Measurements from ENCODE around the gene SLC5A2.

SLC5A2 gene

GRCh38 chr16:31464781-31465260 lies 18.1 kb upstream of the SLC5A2 start:
- TF ChIP-seq CTCF (IDR thresholded peaks at IDR 0.05; ENCODE audit: unreplicated experiment in 3 of 3): no peak
- no peaks in the 10 kb centered on the region for H3K9me3 Mint-ChIP-seq
- H3K27ac Mint-ChIP-seq: no peak overlapping the region

GRCh38 chr16:31465788-31466370 lies 17.0 kb upstream of the SLC5A2 start:
- Mint-ChIP-seq H3K36me3 (ENCODE audit: low read depth) (peaks cover 29% of the 10 kb centered on the region), H3K27me3 (ENCODE audit: low read depth) (peaks cover under 1% of the 10 kb centered on the region), H3K27ac (no peak overlapping the region), H3K9me3 (no peaks in the 10 kb centered on the region), H3K4me1 (peaks cover 5% of the 10 kb centered on the region), H3K4me3 (no peak overlapping the region)
- TF ChIP-seq CTCF (IDR thresholded peaks at IDR 0.05; ENCODE audit: unreplicated experiment in 3 of 3): no peak

More at GRCh38 chr16:31464781-31465260, 18.1 kb upstream of the SLC5A2 start:
- Mint-ChIP-seq H3K27me3 (ENCODE audit: low read depth) (no peaks in the 10 kb centered on the region), H3K4me1 (peaks cover 13% of the 10 kb centered on the region), H3K36me3 (ENCODE audit: low read depth) (peaks cover 29% of the 10 kb centered on the region), H3K4me3 (no peak overlapping the region)

- H3K9me3 Mint-ChIP-seq: no peaks in the 10 kb centered on the region
- H3K27me3 Mint-ChIP-seq (ENCODE audit: low read depth): peaks cover 4% of the 10 kb centered on the region
- peaks cover 6% of the 10 kb centered on the region for H3K4me1 Mint-ChIP-seq
- H3K36me3 Mint-ChIP-seq (ENCODE audit: low read depth): peaks cover 29% of the 10 kb centered on the region
- H3K4me3 Mint-ChIP-seq: no peak overlapping the region
- TF ChIP-seq CTCF (IDR thresholded peaks at IDR 0.05; ENCODE audit: unreplicated experiment in 3 of 3): no peak
- no peak overlapping the region for H3K27ac Mint-ChIP-seq
Observed at GRCh38 chr16:31466381-31466841, 16.5 kb upstream of the SLC5A2 start.

GRCh38 chr16:31467151-31467773 lies 15.7 kb upstream of the SLC5A2 start:
- Mint-ChIP-seq H3K36me3 (ENCODE audit: low read depth) (peaks cover 29% of the 10 kb centered on the region), H3K9me3 (no peaks in the 10 kb centered on the region), H3K4me3 (no peak overlapping the region), H3K27me3 (ENCODE audit: low read depth) (peaks cover 4% of the 10 kb centered on the region), H3K27ac (no peak overlapping the region), H3K4me1 (peaks cover 8% of the 10 kb centered on the region)
- TF ChIP-seq CTCF (IDR thresholded peaks at IDR 0.05; ENCODE audit: unreplicated experiment in 3 of 3): no peak

- Mint-ChIP-seq H3K27ac (no peak overlapping the region), H3K27me3 (ENCODE audit: low read depth) (peaks cover 4% of the 10 kb centered on the region), H3K9me3 (no peaks in the 10 kb centered on the region), H3K4me3 (peak overlapping the region in 1 of 3 experiments; percentile 17), H3K36me3 (ENCODE audit: low read depth) (peaks cover 27% of the 10 kb centered on the region), H3K4me1 (peaks cover 14% of the 10 kb centered on the region)
- no peak for TF ChIP-seq CTCF (IDR thresholded peaks at IDR 0.05; ENCODE audit: unreplicated experiment in 3 of 3)
Observed at GRCh38 chr16:31467858-31468257, 15.1 kb upstream of the SLC5A2 start.
